ENCODE data around the gene SLC43A3.

GRCh38 chr11:57463671-57464538, 37.0 kb upstream of the SLC43A3 start:
- TF ChIP-seq POLR2A (IDR thresholded peaks at IDR 0.05) (no peak), CTCF (IDR thresholded peaks at IDR 0.05) (no peak)

Data from vagina (tissue), 2 donors.